ENCODE results near the gene ZFP69. TPM values are rescaled to one million over a fixed set of nuclear protein-coding genes. Genes with fewer than 3 reads are reported as not detected.
A peak's percentile ranks its signal among the peaks of the same experiment; 100 is the strongest.

Gene ZFP69
- total RNA-seq, 1 donor from 2014 or later: 5.1 TPM

DNA sequence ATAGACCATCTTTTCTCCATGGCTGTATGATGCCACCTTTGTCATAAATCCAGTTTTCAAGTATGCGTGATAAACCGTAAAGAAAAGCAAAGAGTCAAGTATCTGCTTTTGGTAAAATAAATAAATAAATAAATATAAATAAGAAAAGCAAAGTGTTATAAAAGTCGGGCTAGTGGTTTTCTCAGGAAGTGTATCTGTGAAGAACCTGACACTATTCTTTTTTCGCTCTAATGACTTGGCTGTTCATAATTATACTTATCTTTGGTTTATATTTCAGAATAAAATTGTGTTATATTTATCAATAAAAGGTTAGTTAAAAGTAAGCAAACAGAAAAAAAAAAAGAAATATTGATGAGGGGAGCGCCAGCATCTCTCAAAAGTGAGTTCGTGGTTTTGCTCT lies 30.9 kb downstream of the ZFP69 start:
- Mint-ChIP-seq H3K27ac (peak overlapping the region; percentile 81), H3K4me3 (peak overlapping the region; percentile 94), H3K36me3 (ENCODE audit: low read depth) (peaks cover 32% of the 10 kb centered on the region), H3K27me3 (no peaks in the 10 kb centered on the region), H3K9me3 (peaks cover 11% of the 10 kb centered on the region), H3K4me1 (peaks cover 18% of the 10 kb centered on the region)
- DNase-seq (no peak), ATAC-seq (ENCODE audit: low read depth) (no peak)
- TF ChIP-seq, protein P1, sequence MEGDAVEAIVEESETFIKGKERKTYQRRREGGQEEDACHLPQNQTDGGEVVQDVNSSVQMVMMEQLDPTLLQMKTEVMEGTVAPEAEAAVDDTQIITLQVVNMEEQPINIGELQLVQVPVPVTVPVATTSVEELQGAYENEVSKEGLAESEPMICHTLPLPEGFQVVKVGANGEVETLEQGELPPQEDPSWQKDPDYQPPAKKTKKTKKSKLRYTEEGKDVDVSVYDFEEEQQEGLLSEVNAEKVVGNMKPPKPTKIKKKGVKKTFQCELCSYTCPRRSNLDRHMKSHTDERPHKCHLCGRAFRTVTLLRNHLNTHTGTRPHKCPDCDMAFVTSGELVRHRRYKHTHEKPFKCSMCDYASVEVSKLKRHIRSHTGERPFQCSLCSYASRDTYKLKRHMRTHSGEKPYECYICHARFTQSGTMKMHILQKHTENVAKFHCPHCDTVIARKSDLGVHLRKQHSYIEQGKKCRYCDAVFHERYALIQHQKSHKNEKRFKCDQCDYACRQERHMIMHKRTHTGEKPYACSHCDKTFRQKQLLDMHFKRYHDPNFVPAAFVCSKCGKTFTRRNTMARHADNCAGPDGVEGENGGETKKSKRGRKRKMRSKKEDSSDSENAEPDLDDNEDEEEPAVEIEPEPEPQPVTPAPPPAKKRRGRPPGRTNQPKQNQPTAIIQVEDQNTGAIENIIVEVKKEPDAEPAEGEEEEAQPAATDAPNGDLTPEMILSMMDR (IDR thresholded peaks at IDR 0.05): no peak
- ChIA-PET POLR2A (interaction anchor here (0.6 to 2.4 kb wide), 10 partner anchors 12 to 1919 kb away, joined by 3 to 15 read pairs (median 5); partner anchors contain the start of genes SMAP2, ZFP69, ZFP69B and ZNF684), CTCF (interaction anchor here (2.8 kb wide), 1 partner anchor 24 kb away, joined by 11 read pairs; the partner anchor contains the start of gene ZNF684)
- intact Hi-C loops (cut with micrococcal nuclease): loop anchor here (1.0 kb wide), 4 partner anchors 23 to 193 kb away; partner anchors contain the start of genes ZFP69, ZFP69B and ZNF684

DNA sequence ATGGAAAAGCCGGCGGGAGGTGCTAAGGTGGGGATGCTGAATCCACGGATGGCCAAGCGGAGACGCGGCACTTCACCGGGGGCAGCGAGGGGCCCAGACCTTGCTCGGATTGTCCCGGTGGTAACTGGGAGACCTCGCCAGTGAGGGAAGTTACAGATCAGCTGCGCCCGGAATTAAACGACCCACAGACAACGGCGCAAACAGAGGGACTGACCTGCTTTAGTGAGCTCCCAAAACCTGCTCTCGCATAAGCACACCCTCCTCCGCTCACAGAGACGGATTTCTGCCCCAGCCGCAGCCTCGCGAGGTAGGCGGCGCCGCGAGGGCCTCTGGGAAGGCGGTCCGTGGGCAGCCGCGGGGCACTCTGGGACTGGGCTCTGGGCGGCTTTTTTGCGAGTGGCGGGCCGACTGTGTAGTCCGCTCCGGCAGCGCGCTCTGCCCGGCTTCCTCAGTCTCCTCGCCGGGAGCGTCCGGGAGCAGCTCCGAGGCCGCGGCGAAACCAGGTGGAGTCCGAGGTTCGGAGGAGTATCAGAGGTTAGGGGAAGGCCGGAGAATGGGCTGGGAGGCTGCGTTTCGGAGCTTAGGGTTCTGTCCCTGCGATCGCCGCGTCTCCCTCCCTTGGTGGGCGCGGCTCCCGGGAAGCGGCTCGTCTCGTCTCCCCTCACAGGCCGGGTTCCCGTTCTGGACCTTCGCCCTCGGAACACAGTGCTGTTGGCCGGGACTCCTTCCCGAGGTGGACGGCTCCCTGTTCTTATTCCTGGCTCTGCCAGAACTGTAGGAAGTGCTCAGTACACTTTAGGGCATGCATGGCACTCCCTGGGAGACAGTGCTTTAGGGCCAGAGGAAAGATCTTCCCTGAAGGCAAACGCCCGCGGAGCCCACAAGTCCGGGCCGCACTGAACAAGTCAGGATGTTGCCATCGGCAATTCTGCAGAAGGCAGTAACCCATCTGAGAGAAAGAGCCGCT lies 31.6 kb downstream of the ZFP69 start, which contains the start of gene EXO5:
Gene EXO5, plus strand, starts transcription at position 393 of the 967 bp plus-strand sequence. CDS start 5,778 bp downstream, outside the sequence.
- peaks cover 27% of the 10 kb centered on the region for H3K36me3 Mint-ChIP-seq (ENCODE audit: low read depth)
- ChIA-PET CTCF (interaction anchor here (2.8 kb wide), 1 partner anchor 24 kb away, joined by 11 read pairs; the partner anchor contains the start of gene ZNF684), POLR2A (interaction anchor here (0.5 to 2.4 kb wide), 13 partner anchors 8 to 1920 kb away, joined by 3 to 15 read pairs (median 5); partner anchors contain the start of genes SMAP2, ZFP69, ZFP69B and ZNF684)
- TF ChIP-seq, protein P1 (IDR thresholded peaks at IDR 0.05): no peak
- H3K27ac Mint-ChIP-seq: peak within 1 kb of the TSS; percentile 81
- DNase-seq: peak; percentile 78
- H3K4me3 Mint-ChIP-seq: peak within 1 kb of the TSS; percentile 94
- peak; percentile 98 for ATAC-seq (ENCODE audit: low read depth)
- intact Hi-C loops (cut with micrococcal nuclease): loop anchor here (1.0 kb wide), 4 partner anchors 23 to 193 kb away; partner anchors contain the start of genes ZFP69, ZFP69B and ZNF684
- H3K27me3 Mint-ChIP-seq: no peaks in the 10 kb centered on the region
- H3K4me1 Mint-ChIP-seq: peaks cover 18% of the 10 kb centered on the region
- peaks cover 9% of the 10 kb centered on the region for H3K9me3 Mint-ChIP-seq

DNA sequence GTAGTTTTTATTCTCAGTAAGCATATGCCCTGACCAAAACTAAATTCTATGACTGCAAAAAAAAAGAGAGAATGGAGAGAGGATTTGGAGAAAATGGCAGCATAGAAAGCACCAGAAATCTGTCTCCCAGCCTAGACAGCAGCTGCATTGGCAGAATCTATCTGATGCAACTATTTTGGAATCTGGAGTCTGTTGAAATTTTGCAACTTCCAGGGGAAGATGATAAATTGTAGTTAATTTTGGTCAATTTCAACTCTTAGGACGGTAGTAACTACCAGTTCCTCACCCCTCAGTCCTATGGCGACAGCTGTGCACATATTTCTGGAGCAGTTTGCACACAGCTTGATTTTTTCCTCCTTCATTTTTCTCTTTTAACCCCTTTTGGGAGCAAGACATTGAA lies 42.4 kb downstream of the ZFP69 start:
- H3K36me3 Mint-ChIP-seq (ENCODE audit: low read depth): peaks cover 17% of the 10 kb centered on the region

DNA sequence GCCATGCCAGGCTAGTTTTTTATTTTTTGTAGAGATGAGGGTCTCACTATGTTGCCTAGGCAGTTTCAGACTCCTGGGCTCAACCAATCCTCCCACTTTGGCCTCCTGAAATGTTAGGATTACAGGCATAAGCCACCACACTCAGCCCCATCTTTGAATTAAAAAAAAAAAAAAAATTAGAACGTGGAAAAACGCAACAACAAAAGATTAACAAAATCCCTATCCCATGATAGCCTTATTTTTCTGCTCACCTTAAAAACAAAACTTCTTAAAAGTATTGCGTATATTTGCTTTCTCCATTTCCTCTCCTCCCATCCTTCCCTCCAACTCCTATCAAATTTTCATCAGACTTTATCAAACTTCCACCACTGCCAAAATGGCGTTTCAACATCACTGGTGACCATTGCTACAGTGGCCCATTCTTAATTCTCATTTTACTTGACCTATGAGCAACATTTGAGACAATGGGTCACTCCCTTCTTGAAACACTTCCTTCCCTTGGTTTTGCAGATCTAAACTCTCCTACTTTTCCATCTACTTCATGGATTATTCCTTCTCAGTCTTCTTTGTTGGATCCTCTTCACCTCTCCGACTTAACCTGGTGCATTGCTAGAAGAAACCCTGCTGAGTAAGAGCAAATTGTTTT lies 53.8 kb downstream of the ZFP69 start:
- Mint-ChIP-seq H3K9me3 (peaks cover 2% of the 10 kb centered on the region), H3K36me3 (ENCODE audit: low read depth) (peaks cover 18% of the 10 kb centered on the region), H3K27me3 (peaks cover 2% of the 10 kb centered on the region), H3K4me3 (peak overlapping the region; percentile 97), H3K4me1 (peaks cover 29% of the 10 kb centered on the region), H3K27ac (peak overlapping the region; percentile 92)
- no peak for DNase-seq
- TF ChIP-seq, protein P1 (IDR thresholded peaks at IDR 0.05): no peak
- no peak for ATAC-seq (ENCODE audit: low read depth)
- ChIA-PET POLR2A (interaction anchor here (0.6 to 2.4 kb wide), 11 partner anchors 12 to 449 kb away, joined by 3 to 17 read pairs (median 4); partner anchors contain the start of genes CTPS1, EXO5, NFYC and SMAP2), CTCF (interaction anchor here (1.0 to 1.2 kb wide), 2 partner anchors 10 to 422 kb away, joined by 3 read pairs; no protein-coding TSS in a partner anchor)
- intact Hi-C loops (cut with micrococcal nuclease): loop anchor here (1.0 to 5.0 kb wide), 6 partner anchors 23 to 273 kb away; partner anchors contain the start of genes EXO5, NFYC, RIMS3 and ZFP69

More for the DNA sequence above, 42.4 kb downstream of the ZFP69 start:
- POLR2A ChIA-PET: interaction anchor here (0.5 to 1.1 kb wide), 2 partner anchors 11 kb away, joined by 3 read pairs; partner anchors contain the start of gene EXO5
- H3K4me1 Mint-ChIP-seq: no peaks in the 10 kb centered on the region
- CTCF ChIA-PET: no interaction called here
- no peak overlapping the region for H3K27ac Mint-ChIP-seq
- intact Hi-C loops (cut with micrococcal nuclease): no loop called here
- peaks cover 14% of the 10 kb centered on the region for H3K9me3 Mint-ChIP-seq
- H3K27me3 Mint-ChIP-seq: peaks cover 3% of the 10 kb centered on the region
- DNase-seq (no peak), ATAC-seq (ENCODE audit: low read depth) (no peak)
- no peak overlapping the region for H3K4me3 Mint-ChIP-seq
- TF ChIP-seq, protein P1 (IDR thresholded peaks at IDR 0.05): no peak
